HG03378 (cell line): ENCODE results near the gene OR4Q3.
"Not testable (repeated sequence)": the region's sequence is repeated elsewhere in the genome, so short reads cannot be mapped to it uniquely, and the experiment has no call there.

ENCODE experiments used
- ATAC-seq: cut with Tn5 transposase; IDR thresholded peaks from one replicate; pipeline ENCODE4 v1.9.1; 2021; ENCODE audit warnings: mild to moderate bottlenecking, moderate library complexity; ENCODE audit not compliant: unreplicated experiment

The OR4Q3 gene

GRCh38 chr14:19743256-19743655 is at the start of gene OR4Q3:
Gene OR4Q3, plus strand, starts transcription at chr14:19743571.
- no peak for ATAC-seq

GRCh38 chr14:19729359-19729758 is 14.0 kb upstream of the OR4Q3 start:
- no peak for ATAC-seq

- ATAC-seq: no peak
Observed at GRCh38 chr14:19729763-19730162, 13.6 kb upstream of the OR4Q3 start.

- ATAC-seq: not testable (repeated sequence)
Observed at GRCh38 chr14:19733893-19734292, 9.5 kb upstream of the OR4Q3 start.

GRCh38 chr14:19752316-19752715 is 8.9 kb downstream of the OR4Q3 start:
- ATAC-seq: not testable (repeated sequence)

GRCh38 chr14:19754172-19754571 is 10.8 kb downstream of the OR4Q3 start:
- ATAC-seq: no peak

- peak; percentile 9 for ATAC-seq
Observed at GRCh38 chr14:19771491-19771890, 28.1 kb downstream of the OR4Q3 start.

GRCh38 chr14:19771895-19772430 is 28.6 kb downstream of the OR4Q3 start:
- ATAC-seq: peak; percentile 54

GRCh38 chr14:19772454-19772853 is 29.1 kb downstream of the OR4Q3 start:
- ATAC-seq: peak; percentile 77

- not testable (repeated sequence) for ATAC-seq
Observed at GRCh38 chr14:19773204-19773603, 29.8 kb downstream of the OR4Q3 start, which contains the start of gene OR4M1. Gene OR4M1, plus strand, starts transcription at chr14:19773504. Its CDS starts 6,819 bp downstream, at chr14:19780323.

GRCh38 chr14:19775587-19775986 is 32.2 kb downstream of the OR4Q3 start:
- ATAC-seq: no peak

GRCh38 chr14:19785848-19786247 is 42.5 kb downstream of the OR4Q3 start:
- ATAC-seq: not testable (repeated sequence)

GRCh38 chr14:19787318-19787717 is 43.9 kb downstream of the OR4Q3 start:
- ATAC-seq: not testable (repeated sequence)

- ATAC-seq: not testable (repeated sequence)
Observed at GRCh38 chr14:19788150-19788549, 44.8 kb downstream of the OR4Q3 start.

GRCh38 chr14:19796520-19797108 is 53.2 kb downstream of the OR4Q3 start:
- not testable (repeated sequence) for ATAC-seq
